T-cell (primary cell): ENCODE results near the gene IFT27. TPM values are rescaled to one million over a fixed set of nuclear protein-coding genes. Genes with fewer than 3 reads are reported as not detected.

Experiments used
- ATAC-seq, 4 experiments: fragments of 200-7000 bp in 3 of 4; fragments of 150-1000 bp in 1 of 4; cut with Tn5 transposase; replicated peaks in 1 of 4; 1 replicate in 3 of 4; 2 replicates in 1 of 4; pipeline ENCODE4 v1.10.0; 2021; ENCODE audit warnings: moderate library complexity in 3 of 4, mild to moderate bottlenecking in 2 of 4, moderate number of reproducible peaks in 1 of 4
- CTCF ChIA-PET, 2 donors: fragments of 300-600 bp; sonication (Branson Sonifier 250); formaldehyde crosslinking; loops; one replicate each; lab custom pipeline; 2022; ENCODE audit warnings: antibody characterized with exemption in 2 of 2; lab: Charles Lee
- POLR2A ChIA-PET, 2 donors: fragments of 300-600 bp; sonication (Branson Sonifier 250); formaldehyde crosslinking; loops; one replicate each; lab custom pipeline; 2022; ENCODE audit warnings: antibody characterized with exemption in 2 of 2; lab: Charles Lee
- DNase-seq, 35 experiments: peaks; one replicate each; pipeline versions ENCODE4 v3.0.0 to v3.0.0-alpha.2; 2013 to 2023
- H3K27ac ChIP-seq: one replicate; pipeline ENCODE4 v1.5.1; 2013; ENCODE audit warnings: low read length
- H3K27me3 ChIP-seq, 2 experiments: replicated peaks in 1 of 2; 1 replicate in 1 of 2; 2 replicates in 1 of 2; pipeline versions ENCODE4 v1.6.1 to v1.7.0; 2013; ENCODE audit warnings: low read length in 1 of 2, mixed read lengths in 1 of 2; ENCODE audit not compliant: control insufficient read depth in 2 of 2, insufficient read depth in 2 of 2; ENCODE audit errors: extremely low read depth in 1 of 2
- H3K36me3 ChIP-seq, 2 donors: 1 replicate in 1 of 2; 2 replicates in 1 of 2; pipeline versions ENCODE4 v1.6.1 to v1.7.0; 2013; ENCODE audit warnings: low read length in 1 of 2; ENCODE audit not compliant: control insufficient read depth in 2 of 2, insufficient read depth in 1 of 2; ENCODE audit errors: extremely low read depth in 1 of 2
- H3K4me1 ChIP-seq, 2 experiments: 1 replicate in 1 of 2; 2 replicates in 1 of 2; pipeline versions ENCODE4 v1.6.1 to v1.7.0; 2013; ENCODE audit warnings: low read length in 2 of 2, mixed read lengths in 1 of 2; ENCODE audit not compliant: insufficient read depth in 2 of 2, control insufficient read depth in 1 of 2; ENCODE audit errors: extremely low read depth in 1 of 2
- H3K4me3 ChIP-seq, 2 donors: 1 replicate in 1 of 2; 2 replicates in 1 of 2; pipeline versions ENCODE4 v1.5.1 to v1.7.0; 2013; ENCODE audit warnings: mild to moderate bottlenecking in 2 of 2, low read length in 1 of 2, moderate library complexity in 1 of 2; ENCODE audit not compliant: control insufficient read depth in 1 of 2; ENCODE audit errors: extremely low read depth in 1 of 2
- H3K9me3 ChIP-seq: 2 replicates; pipeline ENCODE4 v1.7.0; 2013
- H3K27ac Mint-ChIP-seq, 2 donors: one replicate each; pipeline ENCODE4 v1.8.0; 2020 to 2021; ENCODE audit warnings: mild to moderate bottlenecking in 2 of 2, mixed read lengths in 2 of 2
- H3K27me3 Mint-ChIP-seq, 2 donors: one replicate each; pipeline ENCODE4 v1.8.0; 2021 to 2022; ENCODE audit warnings: mixed read lengths in 2 of 2
- H3K36me3 Mint-ChIP-seq: one replicate; pipeline ENCODE4 v1.8.0; 2021; ENCODE audit warnings: mixed read lengths
- H3K4me1 Mint-ChIP-seq, 3 donors: one replicate each; pipeline ENCODE4 v1.8.0; 2020 to 2022; ENCODE audit warnings: mixed read lengths in 3 of 3, mild to moderate bottlenecking in 1 of 3
- H3K4me3 Mint-ChIP-seq, 3 donors: one replicate each; pipeline ENCODE4 v1.8.0; 2020 to 2022; ENCODE audit warnings: mild to moderate bottlenecking in 3 of 3, mixed read lengths in 3 of 3, moderate library complexity in 3 of 3
- H3K9me3 Mint-ChIP-seq, 3 donors: one replicate each; pipeline ENCODE4 v1.8.0; 2020 to 2022; ENCODE audit warnings: mixed read lengths in 3 of 3
- WGBS: methylation state at CpG from one replicate; pipeline ENCODE4 v1.1.5; 2013; ENCODE audit warnings: missing lambda C conversion rate; ENCODE audit not compliant: insufficient coverage; 5-methylcytosine and 5-hydroxymethylcytosine counted together
- total RNA-seq, 35 experiments: library from RNA in 6 of 35; stranded (reverse) in 6 of 35; fragments of 120-200 nt in 1 of 35; gene quantifications; one replicate each; pipeline versions ENCODE4 v1.2.1 to v1.2.4 and lab custom pipeline; 2013 to 2026

Gene IFT27
- total RNA-seq, 5 donors from 2014 or later (not counting 1 experiment from before 2014, with no cell fraction given): 19.1 to 34.5 (median 32.0) TPM

DNA sequence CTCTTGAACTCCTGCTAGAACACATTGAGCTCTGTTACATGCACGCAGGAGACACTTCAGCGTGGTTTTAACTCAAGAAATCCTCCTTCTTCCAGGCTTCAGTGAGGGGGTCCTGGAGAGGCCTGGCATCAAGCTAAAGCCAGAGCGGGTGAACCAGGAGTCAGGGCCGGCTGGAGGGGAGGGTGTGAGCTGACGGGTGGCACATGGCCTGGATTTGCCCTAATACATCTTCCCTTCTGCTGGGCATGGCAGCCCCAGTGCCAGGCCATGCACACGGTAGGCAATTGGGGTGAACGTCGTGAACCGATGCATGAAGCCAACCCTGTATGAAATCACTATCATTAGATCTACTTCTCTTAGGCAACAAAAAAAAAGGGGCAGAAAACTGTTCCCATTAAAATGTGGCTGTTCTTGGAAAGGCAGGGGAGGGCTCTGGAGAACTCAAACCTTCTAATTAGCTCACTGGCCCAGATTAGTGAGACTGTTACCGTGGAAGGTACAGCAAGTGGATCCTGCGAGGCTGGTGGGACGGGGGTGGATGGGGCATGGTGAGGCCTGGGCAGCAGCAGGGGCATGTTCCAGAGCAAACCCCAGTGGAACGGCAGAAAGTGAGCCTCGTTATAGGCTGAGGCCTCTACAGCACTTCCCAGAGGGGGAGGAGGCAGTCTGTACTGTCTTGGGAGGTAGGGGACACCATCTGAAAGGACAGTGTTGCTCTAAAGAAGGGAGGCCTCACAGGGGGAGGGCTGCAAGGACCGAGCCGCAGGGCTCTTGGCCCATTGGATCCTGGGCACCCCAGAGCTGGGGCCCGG is 10.6 kb downstream of the IFT27 start:
- no peaks in the 10 kb centered on the region for H3K9me3 Mint-ChIP-seq
- no peak overlapping the region for H3K27ac Mint-ChIP-seq
- no peaks in the 10 kb centered on the region for H3K9me3 ChIP-seq
- H3K27me3 Mint-ChIP-seq: no peaks in the 10 kb centered on the region
- H3K36me3 Mint-ChIP-seq: peaks cover 25% of the 10 kb centered on the region
- peaks cover 9 to 20% of the 10 kb centered on the region in 2 donors for H3K36me3 ChIP-seq
- no peaks in the 10 kb centered on the region for H3K4me1 ChIP-seq
- ATAC-seq (no peak), DNase-seq (no peak)
- no peaks in the 10 kb centered on the region for H3K4me1 Mint-ChIP-seq
- 97% methylated on average over 7 of the region's 17 CpGs for WGBS
- H3K4me3 ChIP-seq: no peak overlapping the region
- H3K27ac ChIP-seq: no peak overlapping the region
- no peaks in the 10 kb centered on the region for H3K27me3 ChIP-seq
- POLR2A ChIA-PET: interaction anchor here in 1 of 2 donors (0.6 kb wide), 1 partner anchor 935 kb away, joined by 6 read pairs; no protein-coding TSS in a partner anchor
- H3K4me3 Mint-ChIP-seq: no peak overlapping the region
- CTCF ChIA-PET: interaction anchor here in 1 of 2 donors (1.3 kb wide), 1 partner anchor 11 kb away, joined by 3 read pairs; the partner anchor contains the start of gene IFT27

DNA sequence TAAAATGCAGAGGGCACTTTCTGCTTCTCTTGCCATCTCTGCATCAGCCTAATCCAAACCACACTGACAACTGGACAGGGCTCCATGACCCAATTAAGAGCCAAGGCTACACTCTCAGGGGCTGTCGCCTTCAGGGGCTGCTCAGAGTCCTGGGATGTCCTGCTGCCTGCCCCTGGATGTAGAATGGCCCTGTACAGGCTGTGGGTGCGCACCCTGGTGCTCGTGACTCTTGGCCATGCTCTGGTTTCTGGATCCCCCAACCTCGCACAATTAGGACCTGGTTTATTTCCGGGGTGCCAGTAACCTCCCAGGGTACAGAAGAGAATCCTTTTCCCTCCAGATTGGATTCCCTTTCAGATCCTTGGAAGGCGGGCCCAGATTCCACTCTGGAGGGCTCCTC is 11.3 kb downstream of the IFT27 start:
- H3K27me3 ChIP-seq: no peaks in the 10 kb centered on the region
- no peaks in the 10 kb centered on the region for H3K9me3 ChIP-seq
- ATAC-seq (no peak), DNase-seq (no peak)
- H3K4me3 ChIP-seq: no peak overlapping the region
- Mint-ChIP-seq H3K27ac (no peak overlapping the region), H3K4me3 (no peak overlapping the region), H3K9me3 (no peaks in the 10 kb centered on the region), H3K36me3 (peaks cover 25% of the 10 kb centered on the region), H3K27me3 (no peaks in the 10 kb centered on the region), H3K4me1 (no peaks in the 10 kb centered on the region)
- POLR2A ChIA-PET: no interaction called here
- H3K4me1 ChIP-seq: no peaks in the 10 kb centered on the region
- H3K36me3 ChIP-seq: peaks cover 9 to 20% of the 10 kb centered on the region in 2 donors
- H3K27ac ChIP-seq: no peak overlapping the region
- 78% methylated on average over 4 of the region's 6 CpGs for WGBS
- CTCF ChIA-PET: interaction anchor here in 1 of 2 donors (0.6 kb wide), 1 partner anchor 11 kb away, joined by 3 read pairs; no protein-coding TSS in a partner anchor

DNA sequence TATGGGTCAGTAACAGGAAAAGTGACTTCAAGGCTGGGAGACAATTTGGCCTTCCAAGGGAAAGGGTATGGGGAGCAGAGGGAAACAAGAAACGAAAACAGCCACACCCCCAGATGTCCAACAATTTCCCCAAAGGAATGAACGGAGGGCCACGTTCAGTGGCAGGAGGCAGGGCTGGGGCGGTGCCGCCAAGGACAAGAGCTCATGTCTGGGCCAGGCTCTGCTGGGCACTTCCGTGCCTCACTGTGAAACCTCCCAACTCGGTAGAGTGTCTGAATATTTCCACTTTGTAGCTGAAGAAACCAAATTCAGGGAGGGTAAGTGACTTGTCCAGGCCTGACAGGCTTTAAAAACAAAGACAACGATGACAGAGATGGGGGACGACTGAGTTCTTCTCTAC is 11.9 kb downstream of the IFT27 start:
- H3K27ac Mint-ChIP-seq: no peak overlapping the region
- DNase-seq (no peak), ATAC-seq (no peak)
- Histone ChIP-seq H3K27me3 (no peaks in the 10 kb centered on the region), H3K36me3 (peaks cover 9 to 20% of the 10 kb centered on the region in 2 donors), H3K4me1 (no peaks in the 10 kb centered on the region), H3K9me3 (no peaks in the 10 kb centered on the region), H3K4me3 (no peak overlapping the region), H3K27ac (no peak overlapping the region)
- ChIA-PET POLR2A (no interaction called here), CTCF (interaction anchor here in 1 of 2 donors (0.6 kb wide), 1 partner anchor 11 kb away, joined by 3 read pairs; no protein-coding TSS in a partner anchor)
- H3K9me3 Mint-ChIP-seq: no peaks in the 10 kb centered on the region
- H3K4me1 Mint-ChIP-seq: no peaks in the 10 kb centered on the region
- H3K36me3 Mint-ChIP-seq: peaks cover 25% of the 10 kb centered on the region
- WGBS: 93% methylated on average over 8 of the region's 9 CpGs
- no peaks in the 10 kb centered on the region for H3K27me3 Mint-ChIP-seq
- no peak overlapping the region for H3K4me3 Mint-ChIP-seq

DNA sequence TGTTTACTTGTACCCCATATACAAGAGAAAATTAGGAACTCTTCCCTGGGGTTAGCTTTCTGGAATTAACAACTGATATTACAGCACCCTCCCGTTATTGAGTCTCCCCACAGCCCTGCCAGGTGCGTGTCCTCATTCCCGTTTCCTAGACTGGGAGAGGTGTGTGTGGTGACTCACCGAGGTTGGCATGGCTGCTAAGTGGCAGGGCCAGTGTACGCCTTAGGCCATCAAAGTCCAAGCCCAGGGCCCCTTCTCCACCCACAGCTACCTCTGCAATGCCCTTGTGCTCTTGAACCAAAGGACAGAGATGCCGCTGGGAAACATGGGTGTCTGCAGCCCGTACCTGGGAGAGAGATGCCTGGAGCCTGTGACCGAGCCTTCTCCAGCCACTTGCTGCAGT is 12.3 kb downstream of the IFT27 start:
- Histone ChIP-seq H3K27me3 (no peaks in the 10 kb centered on the region), H3K9me3 (no peaks in the 10 kb centered on the region), H3K4me1 (no peaks in the 10 kb centered on the region), H3K36me3 (peaks cover 9 to 20% of the 10 kb centered on the region in 2 donors), H3K27ac (no peak overlapping the region), H3K4me3 (no peak overlapping the region)
- ChIA-PET POLR2A (interaction anchor here in 1 of 2 donors (0.6 kb wide), 1 partner anchor 957 kb away, joined by 4 read pairs; no protein-coding TSS in a partner anchor), CTCF (no interaction called here)
- Mint-ChIP-seq H3K27ac (no peak overlapping the region), H3K4me1 (no peaks in the 10 kb centered on the region), H3K27me3 (no peaks in the 10 kb centered on the region), H3K36me3 (peaks cover 25% of the 10 kb centered on the region), H3K4me3 (no peak overlapping the region), H3K9me3 (no peaks in the 10 kb centered on the region)
- 100% methylated on average over 2 of the region's 8 CpGs for WGBS
- no peak for ATAC-seq
- DNase-seq: no peak

DNA sequence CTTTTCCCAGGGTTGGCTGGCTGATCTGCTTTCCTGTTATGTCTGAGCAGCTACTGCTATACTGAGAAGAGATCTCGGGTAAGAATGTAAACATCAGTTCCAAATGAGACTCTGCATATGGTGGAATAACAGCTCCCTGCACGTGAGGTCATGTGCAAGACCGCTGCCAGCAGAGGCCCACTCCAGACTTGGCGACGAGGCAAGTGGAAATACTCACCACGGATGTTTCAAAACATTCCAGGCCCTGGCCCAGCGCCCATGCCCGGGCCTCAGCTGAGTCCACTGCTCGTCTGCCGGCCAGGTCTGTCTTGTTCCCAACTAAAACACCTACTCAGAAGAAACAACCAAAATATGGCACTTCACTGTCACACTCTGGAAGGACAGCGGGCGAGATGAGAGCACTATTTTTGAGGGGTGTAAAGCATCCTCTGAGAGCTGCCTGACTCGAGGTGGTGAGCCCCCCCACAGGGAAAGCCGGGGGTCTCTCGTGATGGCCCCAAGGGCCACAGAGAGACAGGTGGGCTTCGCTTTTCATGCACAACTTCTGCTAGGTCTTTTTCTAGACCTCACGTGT is 13.1 kb downstream of the IFT27 start:
- H3K9me3 ChIP-seq: no peaks in the 10 kb centered on the region
- H3K4me1 Mint-ChIP-seq: no peaks in the 10 kb centered on the region
- no peaks in the 10 kb centered on the region for H3K4me1 ChIP-seq
- no peaks in the 10 kb centered on the region for H3K9me3 Mint-ChIP-seq
- H3K27me3 Mint-ChIP-seq: no peaks in the 10 kb centered on the region
- no peak overlapping the region for H3K27ac ChIP-seq
- no peak overlapping the region for H3K4me3 ChIP-seq
- 87% methylated on average over 13 of the region's 17 CpGs for WGBS
- H3K27me3 ChIP-seq: no peaks in the 10 kb centered on the region
- H3K27ac Mint-ChIP-seq: no peak overlapping the region
- peaks cover 25% of the 10 kb centered on the region for H3K36me3 Mint-ChIP-seq
- ChIA-PET POLR2A (interaction anchor here in 1 of 2 donors (0.6 kb wide), 1 partner anchor 11 kb away, joined by 8 read pairs; no protein-coding TSS in a partner anchor), CTCF (no interaction called here)
- H3K4me3 Mint-ChIP-seq: no peak overlapping the region
- ATAC-seq: no peak
- peaks cover 9 to 20% of the 10 kb centered on the region in 2 donors for H3K36me3 ChIP-seq
- no peak for DNase-seq

DNA sequence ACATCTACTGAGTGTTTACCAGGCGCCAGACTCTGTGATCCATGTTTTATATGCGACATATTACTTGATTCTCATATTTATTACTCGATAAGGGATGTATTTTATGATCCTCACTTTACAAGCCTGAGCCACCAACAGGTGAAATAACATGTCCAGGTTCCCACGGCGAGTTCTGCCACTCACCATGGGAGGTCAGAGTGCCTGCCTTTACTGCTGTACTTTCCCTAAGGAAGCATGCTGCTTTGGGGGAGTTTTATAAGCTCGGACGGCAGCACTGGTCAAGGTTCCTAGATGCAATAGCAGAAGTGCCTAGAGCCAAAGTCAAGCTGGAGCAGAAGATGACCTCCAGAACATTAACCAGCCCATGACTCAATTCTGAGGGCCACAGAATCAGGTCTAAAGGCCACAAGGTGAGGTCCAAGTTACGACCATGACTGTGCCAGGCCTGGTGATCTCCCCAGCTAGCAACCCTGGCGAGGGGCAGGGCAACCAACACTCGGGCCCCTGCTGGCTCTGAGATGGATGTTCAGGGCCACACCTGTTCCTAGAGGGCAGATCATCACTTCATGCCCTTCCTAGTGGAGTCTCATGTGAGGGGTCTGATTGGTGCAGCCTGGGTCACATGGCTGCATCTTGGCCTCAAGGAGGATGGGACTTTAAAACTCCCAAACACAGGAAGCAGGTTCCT is 14.2 kb downstream of the IFT27 start:
- Histone ChIP-seq H3K36me3 (peaks cover 3 to 12% of the 10 kb centered on the region in 2 donors), H3K27ac (no peak overlapping the region), H3K27me3 (peaks cover 0 to 1% of the 10 kb centered on the region in 2 experiments), H3K4me1 (peaks cover 0 to 6% of the 10 kb centered on the region in 2 experiments), H3K4me3 (no peak overlapping the region), H3K9me3 (no peaks in the 10 kb centered on the region)
- H3K27me3 Mint-ChIP-seq: no peaks in the 10 kb centered on the region
- WGBS: 96% methylated on average over 8 of the region's 10 CpGs
- H3K4me3 Mint-ChIP-seq: no peak overlapping the region
- peaks cover 18% of the 10 kb centered on the region for H3K36me3 Mint-ChIP-seq
- DNase-seq (no peak), ATAC-seq (no peak)
- ChIA-PET POLR2A (interaction anchor here in 1 of 2 donors (0.6 kb wide), 1 partner anchor 190 kb away, joined by 8 read pairs; no protein-coding TSS in a partner anchor), CTCF (interaction anchor here in 1 of 2 donors (0.6 kb wide), 1 partner anchor 554 kb away, joined by 3 read pairs; no protein-coding TSS in a partner anchor)
- H3K9me3 Mint-ChIP-seq: no peaks in the 10 kb centered on the region
- peaks cover 5 to 11% (median 7%) of the 10 kb centered on the region in 3 donors for H3K4me1 Mint-ChIP-seq
- H3K27ac Mint-ChIP-seq: no peak overlapping the region
